GM21528 (cell line): Measurements from ENCODE around the gene ZDHHC8.

Experiments
- ATAC-seq: cut with Tn5 transposase; IDR thresholded peaks from one replicate; pipeline ENCODE4 v1.9.1; 2021; ENCODE audit warnings: mild to moderate bottlenecking, moderate library complexity; ENCODE audit not compliant: unreplicated experiment, low FRiP score

ZDHHC8 gene

DNA sequence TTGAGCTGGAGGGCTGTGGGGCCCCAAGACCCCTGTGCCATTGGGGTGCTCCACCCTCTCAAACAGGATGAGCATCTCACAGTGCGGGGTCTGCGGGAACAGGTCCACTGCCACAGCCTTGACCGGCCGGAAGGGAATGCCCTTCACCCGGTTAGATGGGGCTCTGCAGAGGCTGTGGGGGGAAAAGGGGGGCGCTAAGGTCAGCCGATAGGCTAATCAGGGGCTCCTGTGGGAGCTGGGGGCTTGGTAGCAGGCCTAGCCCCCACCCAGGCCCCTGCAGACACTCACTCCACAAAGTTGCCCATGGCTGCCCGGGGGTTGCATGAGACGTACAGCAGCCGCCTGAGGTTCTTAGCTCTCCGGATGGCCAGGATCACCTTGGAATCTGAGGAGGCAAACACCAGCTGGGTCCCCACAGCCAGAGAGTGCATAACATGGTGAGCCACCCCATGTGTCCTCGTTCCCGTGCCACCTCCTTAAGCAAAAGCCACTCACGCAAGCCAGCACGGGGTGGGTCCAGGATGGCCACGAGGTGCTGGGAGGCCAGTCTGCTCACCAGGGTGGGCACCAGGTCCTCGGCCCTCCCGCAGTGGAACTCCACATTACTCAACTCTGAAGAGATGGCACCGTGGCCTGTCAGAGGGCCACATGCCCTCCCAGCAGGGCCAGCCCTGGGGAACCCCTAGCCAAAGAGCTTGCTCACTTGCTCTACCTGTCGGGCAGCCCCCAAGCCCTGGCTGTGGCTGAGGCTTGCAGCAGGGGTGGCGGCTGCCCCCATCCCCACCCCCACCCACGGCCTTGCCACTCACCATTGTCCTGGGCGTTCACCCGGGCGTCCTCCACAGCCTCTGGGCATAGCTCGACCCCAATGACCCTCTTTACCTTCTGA, 18.7 kb upstream of the ZDHHC8 start:
- no peak for ATAC-seq

DNA sequence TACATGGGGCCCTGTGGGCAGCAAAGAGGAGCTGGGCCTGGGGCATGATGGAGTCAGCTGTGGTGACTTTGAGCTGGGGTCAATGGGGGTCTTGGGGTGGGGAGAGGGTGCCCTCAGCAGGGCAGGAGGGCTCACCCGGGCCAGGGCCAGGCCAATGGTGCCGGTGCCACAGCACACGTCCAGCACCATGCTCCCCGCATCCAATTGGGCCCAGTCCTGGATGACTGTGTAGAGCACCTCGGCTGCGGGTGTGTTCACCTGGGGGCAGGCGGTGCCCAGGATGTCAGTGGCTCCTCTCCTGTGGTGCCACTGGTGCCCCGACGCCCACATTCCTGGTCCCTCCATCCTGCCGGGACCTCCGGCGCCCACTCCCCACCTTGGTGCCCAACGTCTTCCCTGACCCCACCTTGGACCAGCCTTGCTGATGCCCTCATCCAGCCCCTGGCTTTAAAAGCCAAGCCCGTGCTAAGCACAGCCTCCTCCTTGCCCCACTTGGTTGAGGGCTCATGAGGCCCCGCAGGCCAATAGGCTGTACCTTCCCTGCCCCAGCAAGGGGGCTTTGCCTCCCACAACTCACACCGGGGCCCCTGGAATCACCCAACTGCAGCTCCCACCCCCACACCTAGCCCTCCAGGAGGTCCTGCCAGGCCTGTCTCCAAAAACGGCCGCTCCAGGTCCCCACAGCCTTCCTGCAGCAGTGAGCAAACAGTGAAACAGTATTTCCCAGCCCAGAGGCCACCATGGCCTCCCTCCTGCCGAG, 17.9 kb upstream of the ZDHHC8 start:
- no peak for ATAC-seq

DNA sequence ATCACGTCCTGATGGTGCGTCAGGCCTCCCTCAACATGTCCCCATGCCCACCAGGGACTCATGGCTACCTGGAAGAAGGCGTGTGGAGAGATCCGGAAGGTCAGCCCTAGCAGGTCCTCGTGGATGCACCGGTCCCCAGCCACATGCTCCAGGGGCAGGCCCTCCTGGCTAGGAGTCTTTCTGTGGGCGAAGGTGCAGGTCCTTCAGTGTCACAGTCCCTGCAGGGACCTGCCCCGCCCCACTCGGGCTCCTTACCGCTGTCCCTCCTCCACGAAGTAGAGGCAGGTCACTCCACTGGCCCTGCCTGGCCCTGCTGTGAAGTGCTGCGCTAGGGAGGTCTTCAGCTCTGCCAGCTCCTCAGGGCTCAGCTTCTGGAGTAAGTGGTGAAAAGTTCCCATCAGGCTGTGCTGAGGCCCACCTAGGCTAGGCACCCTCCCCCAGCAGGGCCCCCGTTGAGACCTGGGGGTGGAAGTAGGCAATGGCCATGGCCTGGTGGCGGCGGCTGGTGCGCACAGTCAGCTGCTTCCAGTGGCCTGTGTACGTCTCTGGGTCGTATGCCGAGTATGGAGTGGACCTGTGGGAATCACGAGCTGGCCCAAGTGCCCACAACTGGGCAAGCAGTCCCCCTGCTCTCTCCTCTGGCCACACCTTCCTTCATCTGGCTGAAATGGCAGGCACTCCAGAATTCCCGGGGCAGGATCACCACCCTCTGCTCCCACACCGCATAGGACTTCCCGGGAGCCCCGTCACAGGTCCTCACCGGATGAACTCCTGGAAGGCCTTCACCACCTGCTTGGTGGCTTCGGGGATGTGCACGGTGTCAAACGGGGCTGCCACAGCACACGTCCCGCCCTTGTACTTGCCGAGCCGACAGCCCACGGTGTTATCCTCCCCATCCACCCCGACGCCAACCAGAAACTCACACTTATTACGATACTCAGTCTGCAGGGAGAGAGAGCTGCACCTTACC, 16.8 kb upstream of the ZDHHC8 start:
- no peak for ATAC-seq

DNA sequence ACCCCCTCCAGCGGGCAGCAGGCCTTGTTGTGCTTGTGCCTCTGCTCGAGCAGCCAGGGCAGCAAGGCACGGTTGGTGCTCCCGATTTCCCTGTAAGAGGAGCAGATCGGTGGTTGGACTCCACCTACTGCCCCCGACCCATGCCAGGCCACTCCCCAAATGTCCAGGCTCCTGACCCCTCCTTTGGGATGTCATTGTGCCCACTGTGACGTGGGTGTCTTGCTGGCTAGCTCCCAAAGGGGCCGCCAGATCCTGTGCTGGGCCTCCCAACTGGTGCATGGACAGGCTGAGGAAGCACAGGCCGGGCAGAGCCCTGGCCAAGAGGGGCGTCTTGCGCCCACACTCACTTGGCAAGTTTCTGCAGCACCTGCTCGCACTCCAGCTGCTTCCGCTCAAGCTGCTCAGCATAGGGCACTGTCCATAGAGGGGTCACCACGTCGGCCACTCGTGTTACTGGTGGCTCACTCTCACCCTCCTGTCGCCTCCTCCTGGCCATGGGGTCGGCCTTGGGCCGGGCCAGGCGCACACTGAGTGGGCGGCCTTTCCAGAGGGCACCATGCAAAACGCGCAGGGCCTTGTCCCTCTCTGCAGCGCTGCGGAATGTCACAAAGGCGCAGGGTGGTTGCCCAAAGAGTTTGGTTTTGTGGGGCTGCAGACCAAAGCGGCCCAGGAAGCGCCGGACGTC, 15.8 kb upstream of the ZDHHC8 start, which contains the start of gene RANBP1:
RANBP1 (plus strand) TSS at position 414 of the 685 bp plus-strand sequence; CDS start at position 495, 81 bp downstream.
- ATAC-seq: no peak

DNA sequence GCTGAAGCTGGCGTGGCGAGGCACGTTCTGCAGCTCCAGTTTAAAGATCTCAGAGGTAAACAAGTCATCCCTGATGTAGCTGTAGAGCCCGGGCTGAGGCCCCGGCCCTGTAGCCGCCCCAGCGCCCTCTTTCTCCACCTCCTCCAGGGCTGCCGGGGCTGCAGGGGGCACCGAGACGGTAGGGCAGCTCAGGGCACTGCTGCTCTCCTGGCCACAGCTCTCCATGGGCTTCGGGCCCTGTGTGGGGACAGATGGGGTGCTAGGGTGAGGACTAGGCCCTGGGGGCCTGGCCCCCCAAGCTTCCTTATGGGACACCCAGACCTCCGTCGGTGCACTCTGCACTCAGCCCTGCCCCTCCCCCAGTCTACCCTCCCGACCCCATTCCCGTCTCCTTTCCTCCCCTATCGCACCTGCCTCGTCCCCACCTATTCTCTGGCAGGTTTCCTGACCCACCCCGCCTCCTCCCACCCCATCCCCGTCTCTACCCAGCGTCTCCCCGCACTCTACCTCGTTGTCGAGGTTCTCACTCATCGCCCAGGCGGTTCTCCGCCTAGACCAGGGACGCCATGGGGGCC, 15.1 kb upstream of the ZDHHC8 start:
- no peak for ATAC-seq

DNA sequence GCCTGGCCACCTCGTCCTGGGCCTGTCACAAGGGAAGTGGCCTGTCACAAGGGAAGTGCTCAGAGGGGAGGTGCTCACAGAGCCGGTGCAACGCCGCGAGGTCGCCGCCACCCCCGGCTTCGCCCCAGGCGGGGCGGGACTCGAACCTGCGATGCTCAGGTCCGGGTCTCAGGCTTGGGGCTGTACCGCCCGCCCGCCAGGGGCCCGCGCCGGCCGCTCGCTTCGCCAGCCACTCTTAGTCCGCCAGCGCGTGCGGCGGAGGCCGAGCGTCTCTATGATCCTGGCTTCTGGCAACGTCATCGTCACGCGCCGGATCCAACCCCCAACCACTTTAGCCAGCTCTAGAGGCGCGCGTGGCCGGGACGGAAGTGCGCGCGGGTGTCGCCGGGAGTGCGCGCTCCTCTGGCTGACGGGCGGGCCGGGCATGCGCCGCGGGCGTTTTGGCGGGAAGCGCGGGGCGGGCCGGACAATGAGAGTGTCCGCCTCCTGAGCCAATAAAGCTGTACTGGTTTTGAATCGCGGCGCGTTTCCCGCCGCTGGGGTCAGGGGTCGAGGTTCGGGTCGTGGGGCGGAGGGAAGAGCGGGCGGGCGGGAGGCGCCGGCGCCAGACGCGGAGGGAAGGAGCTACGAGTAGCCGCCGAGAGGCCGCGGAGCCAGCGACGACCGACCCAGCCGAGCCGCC, 14.5 kb upstream of the ZDHHC8 start, which contains the start of gene TRMT2A:
TRMT2A (minus strand) TSS at position 276 of the 682 bp plus-strand sequence. CDS start 320 bp downstream, outside the sequence.
- peak; percentile 69 for ATAC-seq

DNA sequence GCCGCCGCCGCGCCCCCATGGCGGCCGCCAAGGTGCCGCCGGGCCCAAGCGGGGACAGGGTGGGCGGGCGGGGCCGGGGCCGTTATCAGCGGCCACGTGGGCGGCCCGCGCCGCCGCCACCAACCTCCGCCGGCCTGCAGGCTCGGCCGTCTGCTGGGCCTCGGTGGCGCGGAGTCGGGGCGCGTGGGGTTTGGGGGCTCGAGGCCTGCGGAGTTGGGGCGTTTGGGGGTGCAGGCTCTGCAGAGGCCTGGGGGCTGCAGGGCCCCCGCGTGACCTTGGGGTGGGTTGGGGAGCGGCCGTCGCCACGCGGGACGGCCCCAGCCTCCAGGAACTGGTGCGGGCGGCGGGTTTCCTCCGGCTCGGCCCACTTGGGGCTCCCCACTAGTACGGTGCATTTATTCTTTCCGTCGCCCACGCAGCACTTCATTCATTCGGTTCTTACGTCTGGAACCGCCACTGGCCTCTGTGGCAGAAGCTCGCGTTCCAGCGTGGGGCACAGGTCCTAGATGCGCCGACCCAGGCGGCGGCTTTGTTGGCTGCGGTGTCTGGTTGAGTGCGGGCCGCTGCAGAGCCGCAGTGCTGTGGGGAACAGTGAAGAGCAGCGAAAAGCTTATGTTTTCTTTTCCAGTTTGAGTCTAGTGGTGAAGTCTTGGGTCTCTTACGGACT, 13.8 kb upstream of the ZDHHC8 start:
- ATAC-seq: peak; percentile 19

DNA sequence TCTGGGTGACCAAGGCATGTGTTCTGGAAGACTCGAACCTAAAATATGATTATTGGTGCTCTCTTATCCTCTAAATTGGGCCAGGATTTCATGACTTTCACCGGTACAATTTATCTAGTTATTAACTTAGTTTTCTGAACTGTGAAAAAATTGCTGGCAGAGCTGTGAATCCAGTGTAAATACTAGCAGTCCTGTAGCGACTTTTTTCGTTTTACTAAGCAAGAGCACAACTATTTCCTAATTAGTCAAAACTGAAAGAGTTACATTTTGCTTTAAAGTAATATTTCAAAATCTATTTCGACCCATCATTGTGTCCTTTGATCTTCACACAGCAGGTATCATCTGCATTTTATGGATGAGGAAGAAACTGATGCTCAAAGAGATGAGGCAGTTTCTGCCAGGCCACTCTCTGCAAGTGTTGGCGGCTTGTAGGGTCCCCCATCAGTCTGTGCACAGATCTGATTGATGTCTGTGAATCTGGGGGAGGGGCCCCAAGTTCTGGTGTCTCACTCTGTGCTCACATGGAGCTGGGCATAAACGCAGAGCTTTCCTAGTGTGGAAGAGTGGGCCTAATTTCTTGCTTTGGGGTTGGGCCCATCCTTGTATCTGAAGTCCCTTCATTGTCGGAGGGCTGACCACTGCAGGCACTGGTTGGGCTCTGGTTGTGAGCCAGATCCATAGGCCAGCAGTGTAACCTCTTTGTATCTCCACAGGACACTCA, 13.1 kb upstream of the ZDHHC8 start:
- ATAC-seq: no peak

DNA sequence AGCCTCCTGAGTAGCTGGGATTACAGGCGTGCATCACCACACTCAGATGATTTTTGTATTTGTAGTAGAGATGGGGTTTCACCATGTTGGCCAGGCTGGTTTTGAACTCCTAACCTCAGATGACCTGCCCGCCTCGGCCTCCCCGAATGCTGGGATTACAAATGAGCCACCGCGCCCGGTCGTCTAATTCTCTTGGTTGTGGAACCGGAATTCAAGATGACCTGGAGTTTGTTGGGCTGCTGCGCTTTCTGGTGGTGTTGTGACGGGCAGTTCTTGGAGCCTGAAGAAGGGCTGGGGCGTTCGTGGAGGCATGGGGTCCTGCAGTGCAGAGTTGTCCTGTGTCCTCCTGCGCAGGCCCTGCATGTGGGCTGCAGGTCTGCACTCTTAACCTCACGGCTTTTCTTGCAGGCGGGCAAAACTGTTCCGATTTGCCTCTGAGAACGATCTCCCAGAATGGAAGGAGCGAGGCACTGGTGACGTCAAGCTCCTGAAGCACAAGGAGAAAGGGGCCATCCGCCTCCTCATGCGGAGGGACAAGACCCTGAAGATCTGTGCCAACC, 9.7 kb upstream of the ZDHHC8 start:
- no peak for ATAC-seq

DNA sequence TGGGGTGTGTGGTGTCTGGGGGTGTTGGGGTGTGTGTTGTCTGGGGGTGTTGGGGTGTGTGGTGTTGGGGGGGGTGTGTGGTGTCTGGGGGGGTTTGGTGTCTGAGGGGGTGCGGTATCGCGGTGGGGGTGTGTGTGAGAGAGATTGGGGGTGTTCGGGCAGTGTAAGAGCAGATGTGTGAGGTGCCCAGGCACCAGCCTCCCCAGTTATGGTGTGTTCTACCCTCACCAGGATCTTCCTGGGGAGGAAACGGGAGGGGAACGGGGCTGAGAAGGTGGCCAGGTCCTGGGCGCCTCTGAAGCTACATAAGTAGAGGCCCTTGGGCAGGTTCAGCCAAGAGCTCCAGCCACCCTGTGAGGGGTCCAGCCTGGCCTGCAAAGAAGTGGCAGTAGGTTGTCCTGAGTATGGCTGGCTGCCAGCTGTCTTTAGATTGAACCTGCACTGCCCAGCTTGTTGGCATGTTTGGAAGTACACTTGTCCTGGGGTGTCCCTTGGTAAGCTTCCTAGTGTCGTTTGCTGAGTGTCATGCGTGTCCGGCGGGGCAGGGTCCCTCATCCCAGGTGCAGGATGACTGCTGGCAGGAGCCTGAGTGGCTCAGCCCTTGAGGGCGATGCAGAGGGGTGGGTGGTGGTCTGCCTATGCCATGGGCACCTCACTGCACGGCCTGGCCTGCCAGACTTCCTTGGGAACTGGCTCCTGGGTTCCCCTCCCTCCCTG, 8.1 kb upstream of the ZDHHC8 start:
- ATAC-seq: no peak

DNA sequence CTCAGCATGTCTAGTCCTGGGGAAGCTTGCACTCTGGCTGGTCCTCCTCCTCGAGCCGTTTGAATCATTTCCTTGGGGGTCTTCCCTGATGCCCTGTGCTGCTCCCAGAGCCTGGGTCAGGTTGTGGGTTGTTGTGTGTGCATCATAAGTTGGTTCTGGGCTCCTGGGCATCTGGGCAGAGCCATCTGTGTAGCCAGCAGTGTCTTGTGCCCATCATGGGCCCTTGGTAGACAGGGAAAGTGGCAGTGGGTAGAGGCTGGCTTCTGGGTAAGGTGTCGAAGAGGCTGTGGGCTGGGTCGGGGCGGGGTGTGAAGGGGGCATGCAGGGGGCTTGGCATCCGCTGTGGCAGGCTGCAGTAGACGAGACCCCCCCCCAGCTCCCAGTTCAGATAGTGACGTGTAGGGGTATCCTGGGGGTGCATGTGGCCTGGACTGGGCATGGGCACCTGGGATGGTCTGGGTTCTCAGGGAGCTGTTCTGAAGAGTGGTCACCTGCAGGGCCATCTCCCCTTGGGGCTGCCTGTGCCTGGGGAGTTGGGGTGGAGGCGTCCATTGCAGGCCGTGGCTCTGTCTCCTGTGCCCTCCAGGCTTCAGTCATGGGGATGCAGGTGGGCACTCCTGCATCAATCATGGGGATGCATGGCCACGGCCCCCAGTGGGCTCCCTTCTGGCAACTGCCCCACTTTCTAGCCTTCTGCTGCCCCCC, 7.4 kb upstream of the ZDHHC8 start:
- ATAC-seq: no peak

DNA sequence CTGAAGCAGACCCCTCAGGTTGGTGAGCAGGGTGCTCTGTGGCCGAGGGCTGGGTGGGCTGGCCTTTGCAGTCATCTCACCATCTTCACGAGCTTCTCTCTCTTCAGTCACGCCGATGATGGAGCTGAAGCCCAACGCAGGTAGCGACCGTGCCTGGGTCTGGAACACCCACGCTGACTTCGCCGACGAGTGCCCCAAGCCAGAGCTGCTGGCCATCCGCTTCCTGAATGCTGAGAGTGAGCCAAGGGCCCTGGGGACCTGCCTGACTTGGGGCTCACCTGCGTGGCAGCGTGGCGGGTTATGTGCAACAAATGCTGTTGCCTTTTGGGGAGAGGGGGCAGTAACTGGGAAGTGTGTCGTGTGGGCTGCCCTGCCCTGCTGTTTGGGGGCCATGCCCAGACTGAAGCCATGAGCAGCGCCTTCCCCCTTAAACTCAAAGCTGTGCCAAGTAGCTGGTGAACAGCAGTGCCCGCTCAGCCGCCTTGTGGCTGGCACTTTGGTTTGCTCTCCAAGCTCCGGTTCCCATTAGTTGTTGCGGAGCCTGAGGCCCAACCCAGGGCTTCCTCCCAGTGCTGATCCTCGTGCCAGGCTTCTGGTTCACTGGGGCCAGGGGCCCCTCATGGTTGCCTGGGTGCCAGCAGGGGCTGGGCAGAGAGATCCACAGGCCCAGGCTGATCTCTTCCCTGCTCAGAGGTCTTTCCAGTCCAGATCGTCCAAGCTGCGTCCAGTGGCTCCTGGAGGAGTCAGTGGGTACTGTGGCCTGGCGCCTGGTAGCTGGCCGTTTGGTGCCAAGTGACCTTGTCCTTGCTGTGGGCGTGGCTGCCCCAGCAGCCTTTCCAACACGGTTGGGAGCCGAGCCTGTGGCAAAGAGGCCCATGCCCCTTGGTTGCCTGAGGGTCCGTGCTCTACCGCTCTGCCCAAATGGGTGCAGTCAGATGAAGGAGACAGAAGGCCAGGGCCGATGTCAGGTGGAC, 6.1 kb upstream of the ZDHHC8 start:
- no peak for ATAC-seq

DNA sequence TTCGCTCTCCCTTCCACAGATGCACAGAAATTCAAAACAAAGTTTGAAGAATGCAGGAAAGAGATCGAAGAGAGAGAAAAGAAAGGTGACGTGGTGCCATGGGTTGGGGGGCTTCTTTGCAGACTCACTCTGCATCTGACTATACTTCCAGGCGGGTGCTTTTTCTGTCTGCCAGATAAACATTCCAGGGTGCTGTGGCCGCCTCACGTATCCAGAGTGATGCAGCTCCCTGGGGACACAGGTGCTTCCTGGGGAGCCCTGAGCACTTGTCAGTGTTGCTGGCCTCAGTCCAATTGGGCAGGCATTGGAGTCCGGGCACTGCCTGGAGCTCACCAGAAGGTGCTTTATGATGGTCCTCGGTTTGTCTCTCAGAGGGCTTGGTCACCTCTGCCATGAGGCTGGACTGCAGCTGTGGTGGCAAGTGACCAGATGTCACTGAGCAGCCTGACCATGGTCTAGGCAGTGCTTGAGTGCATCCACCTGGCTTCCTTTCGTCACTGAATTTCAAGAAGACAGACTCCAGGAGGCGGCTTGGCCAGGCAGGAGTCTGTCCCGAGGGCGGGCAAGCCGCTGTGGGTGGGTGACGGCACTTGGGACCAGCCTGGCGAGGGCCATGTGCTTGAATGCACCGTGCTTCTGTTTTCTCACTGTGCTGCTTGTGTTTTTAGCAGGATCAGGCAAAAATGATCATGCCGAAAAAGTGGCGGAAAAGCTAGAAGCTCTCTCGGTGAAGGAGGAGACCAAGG, 5.1 kb upstream of the ZDHHC8 start:
- no peak for ATAC-seq

DNA sequence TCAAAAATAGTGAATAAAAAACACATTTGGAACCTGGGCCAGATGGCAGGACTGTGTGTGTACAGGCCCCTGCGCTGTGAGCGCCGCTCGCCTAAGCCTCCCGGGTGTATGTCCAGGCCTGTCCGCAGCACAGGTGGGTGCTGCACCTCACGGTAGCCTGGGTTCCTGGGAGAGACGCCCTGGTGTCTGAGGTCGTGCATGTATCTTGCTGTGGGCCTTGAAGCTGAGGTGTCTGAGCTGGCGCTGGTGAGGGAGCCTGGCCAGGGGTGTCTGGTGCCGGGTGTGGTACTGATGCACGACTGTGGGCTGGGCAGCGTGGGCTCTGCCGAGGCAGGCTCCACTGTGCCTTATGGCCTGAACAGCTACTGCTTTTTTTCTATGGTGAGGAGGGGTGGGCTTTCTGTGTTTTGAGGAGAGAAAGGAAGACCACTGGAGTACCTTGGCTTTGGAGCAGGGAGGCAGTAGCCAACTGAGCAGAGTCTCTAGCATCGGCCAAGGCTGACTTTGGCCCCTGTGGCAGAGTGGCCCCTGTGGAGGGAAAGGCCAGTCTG, 4.2 kb upstream of the ZDHHC8 start:
- ATAC-seq: no peak
